Neural cell (in vitro differentiated cells): ENCODE measurements around the gene TEX14. TPM values are rescaled to one million over a fixed set of nuclear protein-coding genes. Genes with fewer than 3 reads are reported as not detected.

ENCODE experiments used
- H2AFZ ChIP-seq: fragments of 200-600, 300-800 bp; sonication (generic), shearing (Covaris generic); 2 replicates; pipeline ENCODE4 v1.6.0; 2014; ENCODE audit warnings: low read depth, mild to moderate bottlenecking, antibody characterized with exemption, low read length, moderate library complexity
- H3F3A ChIP-seq: fragments of 200-600 bp; shearing (Covaris generic); 2 replicates; pipeline ENCODE4 v1.6.1; 2016; ENCODE audit warnings: mild to moderate bottlenecking, moderate library complexity, mixed read lengths, antibody characterized with exemption, low read length; ENCODE audit not compliant: insufficient read depth, poor library complexity, severe bottlenecking
- H3K27ac ChIP-seq: fragments of 200-600, 300-800 bp; sonication (generic), shearing (Covaris generic); 2 replicates; pipeline ENCODE4 v1.5.1; 2014; ENCODE audit warnings: mild to moderate bottlenecking, low read length, moderate library complexity
- H3K27me3 ChIP-seq: fragments of 300-800, 200-600 bp; sonication (generic), shearing (Covaris generic); 2 replicates; pipeline ENCODE4 v1.6.0; 2014; ENCODE audit warnings: mild to moderate bottlenecking, low read depth, low read length, moderate library complexity; ENCODE audit not compliant: insufficient read depth
- H3K36me3 ChIP-seq: fragments of 300-800, 200-600 bp; sonication (generic), shearing (Covaris generic); 2 replicates; pipeline ENCODE4 v1.5.1; 2014; ENCODE audit warnings: mild to moderate bottlenecking, antibody characterized with exemption, low read length, moderate library complexity; ENCODE audit not compliant: insufficient read depth
- H3K4me2 ChIP-seq: fragments of 300-800, 200-600 bp; sonication (generic), shearing (Covaris generic); 2 replicates; pipeline ENCODE4 v1.6.0; 2014; ENCODE audit warnings: mild to moderate bottlenecking, low read length
- H3K4me3 ChIP-seq: fragments of 300-800, 200-600 bp; sonication (generic), shearing (Covaris generic); 2 replicates; pipeline ENCODE4 v1.5.1; 2014; ENCODE audit warnings: mild to moderate bottlenecking, low read length, moderate library complexity
- H3K79me2 ChIP-seq: fragments of 200-600 bp; shearing (Covaris generic); replicated peaks from 2 replicates; pipeline ENCODE4 v1.6.0; 2014; ENCODE audit warnings: mild to moderate bottlenecking, low read length, moderate library complexity; ENCODE audit not compliant: insufficient read depth
- H3K9ac ChIP-seq: fragments of 300-800, 200-600 bp; sonication (generic), shearing (Covaris generic); 2 replicates; pipeline ENCODE4 v1.6.1; 2016; ENCODE audit warnings: mild to moderate bottlenecking, low read length, mixed read lengths
- H3K9me2 ChIP-seq: fragments of 200-600 bp; shearing (Covaris generic); 2 replicates; pipeline ENCODE4 v1.6.1; 2016; ENCODE audit warnings: mild to moderate bottlenecking, low read length, mixed read lengths; ENCODE audit not compliant: insufficient read depth
- H3K9me3 ChIP-seq: fragments of 200-600, 300-800 bp; sonication (generic), shearing (Covaris generic); 2 replicates; pipeline ENCODE4 v1.6.1; 2016; ENCODE audit warnings: mild to moderate bottlenecking, mixed run types, low read length, moderate library complexity, mixed read lengths
- H4K20me1 ChIP-seq: fragments of 200-600 bp; shearing (Covaris generic); 2 replicates; pipeline ENCODE4 v1.6.1; 2016; ENCODE audit warnings: mild to moderate bottlenecking, mixed run types; ENCODE audit not compliant: insufficient read depth
- EP300 ChIP-seq: fragments of 450-650 bp; conservative IDR thresholded peaks from 2 replicates; pipeline ENCODE4 v1.6.1; 2014; ENCODE audit warnings: antibody characterized with exemption, mild to moderate bottlenecking, moderate library complexity; ENCODE audit not compliant: poor library complexity, severe bottlenecking
- POLR2AphosphoS5 ChIP-seq: IDR thresholded peaks from 2 replicates; pipeline ENCODE4 v1.6.1; 2012
- RAD21 ChIP-seq: fragments of 450-650 bp; conservative IDR thresholded peaks from 2 replicates; pipeline ENCODE4 v1.6.1; 2014; ENCODE audit warnings: antibody characterized with exemption, mild to moderate bottlenecking, moderate library complexity
- SMC3 ChIP-seq: fragments of 450-650 bp; conservative IDR thresholded peaks from 2 replicates; pipeline ENCODE4 v1.6.1; 2014; ENCODE audit warnings: antibody characterized with exemption, mild to moderate bottlenecking, moderate library complexity; ENCODE audit not compliant: poor library complexity
- polyA plus RNA-seq: library from polyadenylated mRNA; depleted of rRNA; stranded (reverse); fragments of >200 nt; gene quantifications from 2 replicates; pipeline ENCODE4 v1.2.3, GENCODE V29; 2014
- TF ChIP-seq, protein P1 (sequence below): fragments of 450-650 bp; IDR thresholded peaks from 2 replicates; pipeline ENCODE4 v1.5.1; 2014; ENCODE audit warnings: antibody characterized with exemption, mild to moderate bottlenecking, moderate library complexity; ENCODE audit not compliant: poor library complexity, severe bottlenecking
- TF ChIP-seq, protein P2 (sequence below): IDR thresholded peaks from 2 replicates; pipeline ENCODE4 v1.6.1; 2012; ENCODE audit warnings: borderline replicate concordance

Gene TEX14
- polyA plus RNA-seq, 1 donor from 2014 or later: 1.4 TPM

DNA sequence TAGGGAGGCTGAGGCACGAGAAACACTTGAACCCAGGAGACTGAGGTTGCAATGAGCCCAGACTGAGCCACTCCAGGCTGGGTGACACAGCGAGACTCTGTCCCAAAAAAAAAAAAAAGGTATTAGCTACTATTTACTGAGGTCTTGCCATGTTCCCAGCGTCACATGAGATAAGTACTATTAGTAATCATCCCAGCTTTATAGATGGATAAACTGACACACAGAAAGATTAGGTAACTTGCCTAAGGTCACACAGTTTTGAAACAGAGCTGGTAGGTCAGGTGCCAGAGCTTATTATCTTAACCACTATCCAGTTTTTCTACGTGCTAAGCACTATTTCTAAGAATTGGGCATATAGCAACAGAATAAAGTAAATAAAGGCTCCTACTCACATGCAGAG is 51.6 kb downstream of the TEX14 start (continued):
- TF ChIP-seq, protein P1, sequence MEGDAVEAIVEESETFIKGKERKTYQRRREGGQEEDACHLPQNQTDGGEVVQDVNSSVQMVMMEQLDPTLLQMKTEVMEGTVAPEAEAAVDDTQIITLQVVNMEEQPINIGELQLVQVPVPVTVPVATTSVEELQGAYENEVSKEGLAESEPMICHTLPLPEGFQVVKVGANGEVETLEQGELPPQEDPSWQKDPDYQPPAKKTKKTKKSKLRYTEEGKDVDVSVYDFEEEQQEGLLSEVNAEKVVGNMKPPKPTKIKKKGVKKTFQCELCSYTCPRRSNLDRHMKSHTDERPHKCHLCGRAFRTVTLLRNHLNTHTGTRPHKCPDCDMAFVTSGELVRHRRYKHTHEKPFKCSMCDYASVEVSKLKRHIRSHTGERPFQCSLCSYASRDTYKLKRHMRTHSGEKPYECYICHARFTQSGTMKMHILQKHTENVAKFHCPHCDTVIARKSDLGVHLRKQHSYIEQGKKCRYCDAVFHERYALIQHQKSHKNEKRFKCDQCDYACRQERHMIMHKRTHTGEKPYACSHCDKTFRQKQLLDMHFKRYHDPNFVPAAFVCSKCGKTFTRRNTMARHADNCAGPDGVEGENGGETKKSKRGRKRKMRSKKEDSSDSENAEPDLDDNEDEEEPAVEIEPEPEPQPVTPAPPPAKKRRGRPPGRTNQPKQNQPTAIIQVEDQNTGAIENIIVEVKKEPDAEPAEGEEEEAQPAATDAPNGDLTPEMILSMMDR: no peak

DNA sequence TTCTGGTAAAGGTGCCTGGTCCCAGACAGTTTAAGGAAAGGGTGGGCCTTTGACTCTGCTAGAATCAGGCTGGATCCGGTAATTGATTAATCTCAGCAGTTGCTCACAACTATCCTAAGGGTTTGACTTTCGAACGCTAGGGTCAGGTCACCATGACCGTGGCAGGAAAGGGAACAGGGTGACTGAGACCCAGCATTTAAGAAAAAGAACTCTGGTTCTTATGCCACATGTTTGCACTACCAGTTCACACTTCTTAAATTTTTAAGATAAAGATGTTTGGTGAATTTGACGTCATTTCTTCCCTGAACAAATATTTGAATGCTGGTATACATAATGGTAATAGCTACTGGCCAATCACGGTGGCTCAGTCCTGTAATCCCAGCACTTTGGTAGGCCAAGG is 52.2 kb downstream of the TEX14 start:
- no peak overlapping the region for H3K9ac ChIP-seq
- TF ChIP-seq SMC3: no peak
- TF ChIP-seq, protein P2, sequence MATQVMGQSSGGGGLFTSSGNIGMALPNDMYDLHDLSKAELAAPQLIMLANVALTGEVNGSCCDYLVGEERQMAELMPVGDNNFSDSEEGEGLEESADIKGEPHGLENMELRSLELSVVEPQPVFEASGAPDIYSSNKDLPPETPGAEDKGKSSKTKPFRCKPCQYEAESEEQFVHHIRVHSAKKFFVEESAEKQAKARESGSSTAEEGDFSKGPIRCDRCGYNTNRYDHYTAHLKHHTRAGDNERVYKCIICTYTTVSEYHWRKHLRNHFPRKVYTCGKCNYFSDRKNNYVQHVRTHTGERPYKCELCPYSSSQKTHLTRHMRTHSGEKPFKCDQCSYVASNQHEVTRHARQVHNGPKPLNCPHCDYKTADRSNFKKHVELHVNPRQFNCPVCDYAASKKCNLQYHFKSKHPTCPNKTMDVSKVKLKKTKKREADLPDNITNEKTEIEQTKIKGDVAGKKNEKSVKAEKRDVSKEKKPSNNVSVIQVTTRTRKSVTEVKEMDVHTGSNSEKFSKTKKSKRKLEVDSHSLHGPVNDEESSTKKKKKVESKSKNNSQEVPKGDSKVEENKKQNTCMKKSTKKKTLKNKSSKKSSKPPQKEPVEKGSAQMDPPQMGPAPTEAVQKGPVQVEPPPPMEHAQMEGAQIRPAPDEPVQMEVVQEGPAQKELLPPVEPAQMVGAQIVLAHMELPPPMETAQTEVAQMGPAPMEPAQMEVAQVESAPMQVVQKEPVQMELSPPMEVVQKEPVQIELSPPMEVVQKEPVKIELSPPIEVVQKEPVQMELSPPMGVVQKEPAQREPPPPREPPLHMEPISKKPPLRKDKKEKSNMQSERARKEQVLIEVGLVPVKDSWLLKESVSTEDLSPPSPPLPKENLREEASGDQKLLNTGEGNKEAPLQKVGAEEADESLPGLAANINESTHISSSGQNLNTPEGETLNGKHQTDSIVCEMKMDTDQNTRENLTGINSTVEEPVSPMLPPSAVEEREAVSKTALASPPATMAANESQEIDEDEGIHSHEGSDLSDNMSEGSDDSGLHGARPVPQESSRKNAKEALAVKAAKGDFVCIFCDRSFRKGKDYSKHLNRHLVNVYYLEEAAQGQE: no peak
- H3F3A ChIP-seq: no peaks in the 10 kb centered on the region
- H3K4me3 ChIP-seq: no peak overlapping the region
- H4K20me1 ChIP-seq: no peaks in the 10 kb centered on the region
- no peaks in the 10 kb centered on the region for H3K9me3 ChIP-seq
- no peaks in the 10 kb centered on the region for H3K36me3 ChIP-seq
- H3K27me3 ChIP-seq: no peaks in the 10 kb centered on the region
- H3K4me2 ChIP-seq: no peak overlapping the region
- no peaks in the 10 kb centered on the region for H3K79me2 ChIP-seq
- H3K27ac ChIP-seq: no peak overlapping the region
- no peak overlapping the region for H2AFZ ChIP-seq
- H3K9me2 ChIP-seq: no peaks in the 10 kb centered on the region

DNA sequence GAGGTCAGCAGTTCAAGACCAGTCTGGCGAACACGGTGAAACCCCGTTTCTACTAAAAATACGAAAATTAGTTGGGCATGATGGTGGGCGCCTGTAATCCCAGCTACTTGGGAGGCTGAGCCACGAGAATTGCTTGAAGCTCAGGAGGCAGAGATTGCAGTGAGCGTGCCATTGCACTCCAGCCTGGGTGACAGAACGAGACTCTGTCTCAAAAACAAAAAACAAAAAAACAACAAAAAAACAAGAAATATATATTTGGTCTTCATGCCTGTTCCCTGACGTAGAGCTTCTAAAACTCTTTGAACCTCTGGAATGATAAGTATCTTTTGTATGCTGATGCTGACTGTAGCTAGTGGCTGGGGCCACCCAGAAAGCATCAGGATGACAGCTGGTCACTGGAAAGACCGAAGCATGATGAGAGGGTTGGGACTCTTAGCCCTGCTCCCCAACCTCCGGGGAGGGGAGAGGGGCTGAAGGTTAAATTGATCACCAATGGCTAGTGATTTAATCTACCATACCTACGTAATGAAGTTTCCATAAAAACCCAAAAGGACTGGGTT is 54.8 kb downstream of the TEX14 start:
- Histone ChIP-seq H3K9me3 (no peaks in the 10 kb centered on the region), H3K79me2 (no peaks in the 10 kb centered on the region), H3K27me3 (no peaks in the 10 kb centered on the region), H2AFZ (no peak overlapping the region), H3K4me3 (no peak overlapping the region), H3K36me3 (no peaks in the 10 kb centered on the region), H3K4me2 (no peak overlapping the region), H3K9me2 (no peaks in the 10 kb centered on the region), H3F3A (no peaks in the 10 kb centered on the region), H3K9ac (no peak overlapping the region), H4K20me1 (no peaks in the 10 kb centered on the region), H3K27ac (no peak overlapping the region)
- TF ChIP-seq, protein P2: no peak
- no peak for TF ChIP-seq RAD21
- TF ChIP-seq EP300: no peak
- TF ChIP-seq POLR2AphosphoS5: no peak
- no peak for TF ChIP-seq SMC3
